ENCODE data around the gene LRRC26.

- TF ChIP-seq, protein P1, sequence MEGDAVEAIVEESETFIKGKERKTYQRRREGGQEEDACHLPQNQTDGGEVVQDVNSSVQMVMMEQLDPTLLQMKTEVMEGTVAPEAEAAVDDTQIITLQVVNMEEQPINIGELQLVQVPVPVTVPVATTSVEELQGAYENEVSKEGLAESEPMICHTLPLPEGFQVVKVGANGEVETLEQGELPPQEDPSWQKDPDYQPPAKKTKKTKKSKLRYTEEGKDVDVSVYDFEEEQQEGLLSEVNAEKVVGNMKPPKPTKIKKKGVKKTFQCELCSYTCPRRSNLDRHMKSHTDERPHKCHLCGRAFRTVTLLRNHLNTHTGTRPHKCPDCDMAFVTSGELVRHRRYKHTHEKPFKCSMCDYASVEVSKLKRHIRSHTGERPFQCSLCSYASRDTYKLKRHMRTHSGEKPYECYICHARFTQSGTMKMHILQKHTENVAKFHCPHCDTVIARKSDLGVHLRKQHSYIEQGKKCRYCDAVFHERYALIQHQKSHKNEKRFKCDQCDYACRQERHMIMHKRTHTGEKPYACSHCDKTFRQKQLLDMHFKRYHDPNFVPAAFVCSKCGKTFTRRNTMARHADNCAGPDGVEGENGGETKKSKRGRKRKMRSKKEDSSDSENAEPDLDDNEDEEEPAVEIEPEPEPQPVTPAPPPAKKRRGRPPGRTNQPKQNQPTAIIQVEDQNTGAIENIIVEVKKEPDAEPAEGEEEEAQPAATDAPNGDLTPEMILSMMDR (IDR thresholded peaks at IDR 0.05), result no peak
- TF ChIP-seq POLR2A (IDR thresholded peaks at IDR 0.05), result no peak
These were observed 10.6 kb upstream of the LRRC26 start for GRCh38 chr9:137180491-137180890.
